HCT116 (cell line): Measurements from ENCODE around the gene NRIP3.

Experiments
- CTCF ChIP-seq, 3 experiments: fragments of 200-600 bp in 1 of 3; sonication (generic) in 1 of 3; IDR thresholded peaks in 2 of 3; conservative IDR thresholded peaks in 1 of 3; 2 replicates each; pipeline ENCODE4 v1.5.1; 2012 to 2017; ENCODE audit warnings: low read depth in 2 of 3, low read length in 2 of 3, antibody characterized with exemption in 1 of 3, borderline replicate concordance in 1 of 3, control low read depth in 1 of 3, mild to moderate bottlenecking in 1 of 3, mixed read lengths in 1 of 3, mixed run types in 1 of 3, moderate library complexity in 1 of 3; ENCODE audit not compliant: insufficient read depth in 1 of 3
- EGR1 ChIP-seq: IDR thresholded peaks from 2 replicates; pipeline ENCODE4 v1.6.1; 2012; ENCODE audit warnings: low read depth
- EZH2 ChIP-seq: fragments of 200-600 bp; sonication (generic); IDR thresholded peaks from 2 replicates; pipeline ENCODE4 v1.6.1; 2017; ENCODE audit warnings: antibody characterized with exemption, mixed run types
- POLR2A ChIP-seq: IDR thresholded peaks from 2 replicates; pipeline ENCODE4 v1.7.0; 2011; ENCODE audit warnings: borderline replicate concordance; ENCODE audit not compliant: insufficient read depth, insufficient read length; ENCODE audit errors: extremely low read depth
- POLR2AphosphoS5 ChIP-seq: IDR thresholded peaks from 2 replicates; pipeline ENCODE4 v1.6.1; 2011; ENCODE audit warnings: mild to moderate bottlenecking, low read depth, low read length, moderate library complexity
- RAD21 ChIP-seq: IDR thresholded peaks from 2 replicates; pipeline ENCODE4 v1.6.1; 2012; ENCODE audit warnings: low read depth, mild to moderate bottlenecking
- SRF ChIP-seq: IDR thresholded peaks from 2 replicates; pipeline ENCODE4 v1.6.1; 2012; ENCODE audit warnings: low read depth
- ZFX ChIP-seq: fragments of 450-650 bp; IDR thresholded peaks from 2 replicates; pipeline ENCODE4 v1.6.1; 2017

GRCh38 chr11:8997451-8997850, 6.3 kb downstream of the NRIP3 start:
- TF ChIP-seq POLR2A, result no peak
- TF ChIP-seq RAD21, result no peak
- no peak for TF ChIP-seq CTCF (IDR thresholded peaks at IDR 0.05 in 2 of 3, conservative IDR thresholded peaks at IDR 0.05 in 1 of 3; ENCODE audit: borderline replicate concordance in 1 of 3, insufficient read depth in 1 of 3, low read depth in 2 of 3, low read length in 2 of 3)
- no peak for TF ChIP-seq EGR1
- no peak for TF ChIP-seq EZH2
- TF ChIP-seq SRF, result no peak
- no peak for TF ChIP-seq POLR2AphosphoS5
- no peak for TF ChIP-seq ZFX
